ENCODE results near the gene SLC39A1. TPM values are rescaled to one million over a fixed set of nuclear protein-coding genes. Genes with fewer than 3 reads are reported as not detected.
"Not testable (repeated sequence)": the region's sequence is repeated elsewhere in the genome, so short reads cannot be mapped to it uniquely, and the experiment has no call there.

Gene SLC39A1
- total RNA-seq, 1 experiment from 2014 or later = 377 TPM

GRCh38 chr1:153984123-153984894, 21.0 kb upstream of the SLC39A1 start:
- Histone ChIP-seq H3K36me3 (replicated peaks; ENCODE audit: control insufficient read depth, insufficient read depth, low read length) (peaks cover 3% of the 10 kb centered on the region), H3K4me3 (ENCODE audit: insufficient read depth, low read depth, low read length) (no peak overlapping the region), H3K27me3 (ENCODE audit: control insufficient read depth, insufficient read depth, low read length) (no peaks in the 10 kb centered on the region)
- DNase-seq = no peak

GRCh38 chr1:153981735-153982134, 18.4 kb upstream of the SLC39A1 start:
- not testable (repeated sequence) for H3K4me3 ChIP-seq (ENCODE audit: insufficient read depth, low read depth, low read length); H3K36me3 ChIP-seq (replicated peaks; ENCODE audit: control insufficient read depth, insufficient read depth, low read length); DNase-seq

GRCh38 chr1:153979091-153979490, 15.8 kb upstream of the SLC39A1 start:
- not testable (repeated sequence) for DNase-seq; H3K4me3 ChIP-seq (ENCODE audit: insufficient read depth, low read depth, low read length); H3K27me3 ChIP-seq (ENCODE audit: control insufficient read depth, insufficient read depth, low read length)
- peaks cover 12% of the 10 kb centered on the region for H3K36me3 ChIP-seq (replicated peaks; ENCODE audit: control insufficient read depth, insufficient read depth, low read length)

More at GRCh38 chr1:153981735-153982134, 18.4 kb upstream of the SLC39A1 start:
- not testable (repeated sequence) for H3K27me3 ChIP-seq (ENCODE audit: control insufficient read depth, insufficient read depth, low read length)

- Histone ChIP-seq H3K36me3 (replicated peaks; ENCODE audit: control insufficient read depth, insufficient read depth, low read length) (peaks cover 15% of the 10 kb centered on the region), H3K27me3 (ENCODE audit: control insufficient read depth, insufficient read depth, low read length) (no peaks in the 10 kb centered on the region), H3K4me3 (ENCODE audit: insufficient read depth, low read depth, low read length) (peak overlapping the region; percentile 97)
- no peak for DNase-seq
Observed at GRCh38 chr1:153978274-153978909, 15.1 kb upstream of the SLC39A1 start.

GRCh38 chr1:153977250-153978240, 14.2 kb upstream of the SLC39A1 start, which contains the start of gene JTB:
Gene JTB, minus strand, starts transcription at chr1:153977674. Its CDS starts 422 bp downstream, at chr1:153977252.
- H3K4me3 ChIP-seq (ENCODE audit: insufficient read depth, low read depth, low read length) = peak within 1 kb of the TSS; percentile 97
- peak; percentile 90 for DNase-seq
- H3K27me3 ChIP-seq (ENCODE audit: control insufficient read depth, insufficient read depth, low read length) = no peaks in the 10 kb centered on the region
- H3K36me3 ChIP-seq (replicated peaks; ENCODE audit: control insufficient read depth, insufficient read depth, low read length) = peaks cover 15% of the 10 kb centered on the region

- peak overlapping the region; percentile 97 for H3K4me3 ChIP-seq (ENCODE audit: insufficient read depth, low read depth, low read length)
- peaks cover 15% of the 10 kb centered on the region for H3K36me3 ChIP-seq (replicated peaks; ENCODE audit: control insufficient read depth, insufficient read depth, low read length)
- no peak for DNase-seq
- no peaks in the 10 kb centered on the region for H3K27me3 ChIP-seq (ENCODE audit: control insufficient read depth, insufficient read depth, low read length)
Observed at GRCh38 chr1:153976819-153977249, 13.5 kb upstream of the SLC39A1 start.

- H3K4me3 ChIP-seq (ENCODE audit: insufficient read depth, low read depth, low read length) = no peak overlapping the region
- H3K36me3 ChIP-seq (replicated peaks; ENCODE audit: control insufficient read depth, insufficient read depth, low read length) = peaks cover 13% of the 10 kb centered on the region
- DNase-seq = no peak
- H3K27me3 ChIP-seq (ENCODE audit: control insufficient read depth, insufficient read depth, low read length) = no peaks in the 10 kb centered on the region
Observed at GRCh38 chr1:153973525-153973924, 10.2 kb upstream of the SLC39A1 start.

GRCh38 chr1:153973071-153973470, 9.7 kb upstream of the SLC39A1 start:
- H3K36me3 ChIP-seq (replicated peaks; ENCODE audit: control insufficient read depth, insufficient read depth, low read length) = peaks cover 13% of the 10 kb centered on the region
- no peak overlapping the region for H3K4me3 ChIP-seq (ENCODE audit: insufficient read depth, low read depth, low read length)
- no peak for DNase-seq
- no peaks in the 10 kb centered on the region for H3K27me3 ChIP-seq (ENCODE audit: control insufficient read depth, insufficient read depth, low read length)

- Histone ChIP-seq H3K27me3 (ENCODE audit: control insufficient read depth, insufficient read depth, low read length) (no peaks in the 10 kb centered on the region), H3K36me3 (replicated peaks; ENCODE audit: control insufficient read depth, insufficient read depth, low read length) (peaks cover 9% of the 10 kb centered on the region), H3K4me3 (ENCODE audit: insufficient read depth, low read depth, low read length) (no peak overlapping the region)
- DNase-seq = no peak
Observed at GRCh38 chr1:153970346-153970745, 7.0 kb upstream of the SLC39A1 start.

GRCh38 chr1:153968972-153969371, 5.6 kb upstream of the SLC39A1 start:
- H3K27me3 ChIP-seq (ENCODE audit: control insufficient read depth, insufficient read depth, low read length) = no peaks in the 10 kb centered on the region
- H3K36me3 ChIP-seq (replicated peaks; ENCODE audit: control insufficient read depth, insufficient read depth, low read length) = peaks cover 4% of the 10 kb centered on the region
- H3K4me3 ChIP-seq (ENCODE audit: insufficient read depth, low read depth, low read length) = no peak overlapping the region
- no peak for DNase-seq

GRCh38 chr1:153968408-153968807, 5.1 kb upstream of the SLC39A1 start:
- H3K4me3 ChIP-seq (ENCODE audit: insufficient read depth, low read depth, low read length) = peak overlapping the region; percentile 69
- DNase-seq = no peak
- no peaks in the 10 kb centered on the region for H3K27me3 ChIP-seq (ENCODE audit: control insufficient read depth, insufficient read depth, low read length)

GRCh38 chr1:153968000-153968363, 4.6 kb upstream of the SLC39A1 start:
- Histone ChIP-seq H3K27me3 (ENCODE audit: control insufficient read depth, insufficient read depth, low read length) (no peaks in the 10 kb centered on the region), H3K4me3 (ENCODE audit: insufficient read depth, low read depth, low read length) (peak overlapping the region; percentile 69), H3K36me3 (replicated peaks; ENCODE audit: control insufficient read depth, insufficient read depth, low read length) (no peaks in the 10 kb centered on the region; the same call in 1 of the 2 replicates)
- DNase-seq = peak; percentile 55

More at GRCh38 chr1:153968408-153968807, 5.1 kb upstream of the SLC39A1 start:
- no peaks in the 10 kb centered on the region; the same call in 1 of the 2 replicates for H3K36me3 ChIP-seq (replicated peaks; ENCODE audit: control insufficient read depth, insufficient read depth, low read length)

- H3K36me3 ChIP-seq (replicated peaks; ENCODE audit: control insufficient read depth, insufficient read depth, low read length) = no peaks in the 10 kb centered on the region; the same call in 1 of the 2 replicates
- peak; percentile 93 for DNase-seq
- H3K4me3 ChIP-seq (ENCODE audit: insufficient read depth, low read depth, low read length) = peak within 1 kb of the TSS; percentile 69
- no peaks in the 10 kb centered on the region for H3K27me3 ChIP-seq (ENCODE audit: control insufficient read depth, insufficient read depth, low read length)
Observed at GRCh38 chr1:153967107-153967999, 4.0 kb upstream of the SLC39A1 start, which contains the start of gene CREB3L4. Gene CREB3L4, plus strand, starts transcription at chr1:153967902. Its CDS starts 624 bp downstream, at chr1:153968526.
